SH-SY5Y (cell line): ENCODE data around the gene KCNK5.

Source experiments
- GATA2 ChIP-seq: IDR thresholded peaks from 2 replicates; pipeline ENCODE4 v1.6.1; 2011; ENCODE audit warnings: mild to moderate bottlenecking, low read depth, low read length
- GATA3 ChIP-seq: IDR thresholded peaks from 2 replicates; pipeline ENCODE4 v1.6.1; 2011; ENCODE audit warnings: low read depth, mild to moderate bottlenecking, low read length, moderate library complexity

GRCh38 chr6:39199976-39200375 lies 29.3 kb downstream of the KCNK5 start:
- TF ChIP-seq GATA3 (no peak), GATA2 (no peak)
